Panc1 (cell line): ENCODE results near the gene SFI1. TPM values are rescaled to one million over a fixed set of nuclear protein-coding genes. Genes with fewer than 3 reads are reported as not detected.

ENCODE experiments used
- ATAC-seq: fragments of 200-7000 bp; cut with Tn5 transposase; 2 replicates; pipeline ENCODE4 v1.9.1; 2020; ENCODE audit warnings: mild to moderate bottlenecking, moderate library complexity
- BruUV-seq: library from RNA; stranded (reverse); fragments of 400-500 nt; replicated peaks from 2 replicates; lab custom pipeline; 2021; lab: Mats Ljungman, UMichigan
- CTCF ChIA-PET: fragments of 300-600 bp; sonication (Branson Sonifier 250); formaldehyde crosslinking; loops from one replicate; lab custom pipeline; 2022; ENCODE audit warnings: antibody characterized with exemption; lab: Charles Lee
- POLR2A ChIA-PET: fragments of 300-600 bp; sonication (Branson Sonifier 250); formaldehyde crosslinking; loops from one replicate; lab custom pipeline; 2022; ENCODE audit warnings: antibody characterized with exemption; lab: Charles Lee
- DNase-seq: peaks from one replicate; pipeline ENCODE4 v3.0.0-alpha.2; 2010; ENCODE audit warnings: low read depth, low spot score
- H3K27ac ChIP-seq: 2 replicates; pipeline ENCODE4 v1.5.1; 2011; ENCODE audit warnings: mild to moderate bottlenecking, low read length, inconsistent platforms
- H3K27me3 ChIP-seq: fragments of 200-500 bp; sonication (Bioruptor generic); 2 replicates; pipeline ENCODE4 v1.6.0; 2014; ENCODE audit warnings: low read length, inconsistent platforms; ENCODE audit not compliant: control insufficient read depth, insufficient read depth
- H3K36me3 ChIP-seq: fragments of 200-500 bp; sonication (Bioruptor generic); 2 replicates; pipeline ENCODE4 v1.5.1; 2014; ENCODE audit warnings: inconsistent platforms, mild to moderate bottlenecking, low read length, moderate library complexity; ENCODE audit not compliant: control insufficient read depth, insufficient read depth
- H3K4me1 ChIP-seq: 2 replicates; pipeline ENCODE4 v1.5.1; 2011; ENCODE audit warnings: inconsistent platforms, mild to moderate bottlenecking, low read length, moderate library complexity; ENCODE audit not compliant: control insufficient read depth, insufficient read depth
- H3K4me3 ChIP-seq, 2 experiments: 2 replicates each; pipeline ENCODE4 v1.5.1; 2011 to 2012; ENCODE audit warnings: low read depth in 2 of 2, low read length in 2 of 2, mild to moderate bottlenecking in 2 of 2, inconsistent platforms in 1 of 2, moderate library complexity in 1 of 2
- H3K9me3 ChIP-seq: fragments of 200-500 bp; sonication (Bioruptor generic); 2 replicates; pipeline ENCODE4 v1.5.1; 2014; ENCODE audit warnings: low read depth, mild to moderate bottlenecking, inconsistent platforms, low read length, moderate library complexity; ENCODE audit not compliant: control insufficient read depth, insufficient read depth
- CTCF ChIP-seq: fragments of 450-650 bp; IDR thresholded peaks from 2 replicates; pipeline ENCODE4 v1.5.1; 2017; ENCODE audit warnings: mild to moderate bottlenecking
- POLR2AphosphoS5 ChIP-seq: IDR thresholded peaks from 2 replicates; pipeline ENCODE4 v1.6.1; 2012; ENCODE audit warnings: mild to moderate bottlenecking, low read depth, low read length, moderate library complexity
- REST ChIP-seq, 2 experiments: IDR thresholded peaks; 2 replicates each; pipeline ENCODE4 v1.6.1; 2011 to 2012; ENCODE audit warnings: low read depth in 2 of 2, control low read depth in 1 of 2, low read length in 1 of 2, mild to moderate bottlenecking in 1 of 2, moderate library complexity in 1 of 2; ENCODE audit not compliant: insufficient read depth in 1 of 2
- SIN3A ChIP-seq: IDR thresholded peaks from 2 replicates; pipeline ENCODE4 v1.6.1; 2012; ENCODE audit warnings: low read depth, mild to moderate bottlenecking, low read length, moderate library complexity, borderline replicate concordance; ENCODE audit not compliant: insufficient read depth
- TCF7L2 ChIP-seq: IDR thresholded peaks from 2 replicates; pipeline ENCODE4 v1.6.1; 2011; ENCODE audit warnings: mild to moderate bottlenecking, low read depth, low read length, inconsistent platforms
- in situ Hi-C: cut with HindIII; loops from 2 replicates; pipeline ENCODE4 v1.10.0; 2016; ENCODE audit warnings: low sequenced_read_pairs, low pct_unique_long_range_greater_than_20kb
- intact Hi-C: fragments of 100-400 bp; cut with micrococcal nuclease; formaldehyde crosslinking; loops from one replicate; pipeline ENCODE4 v1.10.0; 2022; ENCODE audit not compliant: unreplicated experiment
- total RNA-seq: library from RNA; stranded (reverse); gene quantifications from one replicate; pipeline ENCODE4 v1.2.1, GENCODE V29; 2021; ENCODE audit not compliant: unreplicated experiment

Gene SFI1
- total RNA-seq, 1 experiment from 2014 or later = 29.9 TPM

GRCh38 chr22:31626427-31627150, 130.3 kb downstream of the SFI1 start:
- ChIA-PET POLR2A (interaction anchor here (0.5 kb wide), 1 partner anchor 44 kb away, joined by 4 read pairs; no protein-coding TSS in a partner anchor), CTCF (no interaction called here)

DNA sequence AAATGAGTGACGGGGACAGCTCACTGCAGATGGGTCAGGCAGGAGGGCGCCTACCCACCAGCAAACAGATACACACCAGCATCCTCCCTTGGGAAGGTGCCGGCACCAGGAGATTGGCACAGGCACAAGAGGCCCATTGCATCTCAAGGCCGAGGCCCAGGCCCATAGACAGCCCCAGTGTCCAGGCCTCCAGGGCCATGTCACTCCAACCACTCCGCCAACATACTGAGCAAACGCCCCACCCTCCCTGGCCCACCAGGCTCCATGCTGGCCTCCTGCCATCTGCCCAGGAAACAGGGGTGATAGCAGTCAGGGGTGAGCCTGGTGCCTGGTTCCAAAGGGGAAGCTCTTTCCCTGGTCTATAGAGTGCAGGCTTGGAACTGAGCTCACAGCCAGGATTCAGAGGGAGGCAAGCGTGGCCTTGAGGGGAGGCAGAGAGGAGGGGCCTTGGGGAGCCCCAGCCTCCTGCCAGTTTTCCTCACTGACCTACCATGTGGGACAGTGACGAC, 130.9 kb downstream of the SFI1 start:
- ATAC-seq (no peak), DNase-seq (no peak)
- ChIA-PET POLR2A (no interaction called here), CTCF (no interaction called here)
- in situ Hi-C loops (no loop called here), intact Hi-C loops (no loop called here)
- Histone ChIP-seq H3K4me1 (peaks cover 15% of the 10 kb centered on the region), H3K27me3 (no peaks in the 10 kb centered on the region), H3K27ac (no peak overlapping the region), H3K36me3 (no peaks in the 10 kb centered on the region), H3K9me3 (no peaks in the 10 kb centered on the region), H3K4me3 (no peak overlapping the region)
- BruUV-seq = no TSS peak
- no peak for TF ChIP-seq SIN3A
- no peak for TF ChIP-seq REST (IDR thresholded peaks at IDR 0.05; ENCODE audit: insufficient read depth in 1 of 2, low read depth in 2 of 2, low read length in 1 of 2)
- no peak for TF ChIP-seq POLR2AphosphoS5
- no peak for TF ChIP-seq TCF7L2

More at GRCh38 chr22:31626427-31627150, 130.3 kb downstream of the SFI1 start:
- H3K36me3 ChIP-seq = no peaks in the 10 kb centered on the region
- ATAC-seq (no peak), DNase-seq (no peak)
- no peaks in the 10 kb centered on the region for H3K9me3 ChIP-seq
- TF ChIP-seq CTCF (no peak), TCF7L2 (no peak), REST (IDR thresholded peaks at IDR 0.05; ENCODE audit: insufficient read depth in 1 of 2, low read depth in 2 of 2, low read length in 1 of 2) (no peak), SIN3A (no peak), POLR2AphosphoS5 (no peak)
- H3K4me1 ChIP-seq = peaks cover 15% of the 10 kb centered on the region
- H3K27ac ChIP-seq = no peak overlapping the region
- H3K27me3 ChIP-seq = no peaks in the 10 kb centered on the region
- intact Hi-C loops = no loop called here
- no TSS peak for BruUV-seq
- in situ Hi-C loops = no loop called here
- H3K4me3 ChIP-seq = no peak overlapping the region
